GM19328 (cell line): ENCODE measurements around the gene SHOX.
"Not testable (repeated sequence)": the region's sequence is repeated elsewhere in the genome, so short reads cannot be mapped to it uniquely, and the experiment has no call there.

Experiments used
- ATAC-seq: cut with Tn5 transposase; IDR thresholded peaks from one replicate; pipeline ENCODE4 v1.9.1; 2021; ENCODE audit warnings: mild to moderate bottlenecking, moderate library complexity; ENCODE audit not compliant: unreplicated experiment

SHOX gene

DNA sequence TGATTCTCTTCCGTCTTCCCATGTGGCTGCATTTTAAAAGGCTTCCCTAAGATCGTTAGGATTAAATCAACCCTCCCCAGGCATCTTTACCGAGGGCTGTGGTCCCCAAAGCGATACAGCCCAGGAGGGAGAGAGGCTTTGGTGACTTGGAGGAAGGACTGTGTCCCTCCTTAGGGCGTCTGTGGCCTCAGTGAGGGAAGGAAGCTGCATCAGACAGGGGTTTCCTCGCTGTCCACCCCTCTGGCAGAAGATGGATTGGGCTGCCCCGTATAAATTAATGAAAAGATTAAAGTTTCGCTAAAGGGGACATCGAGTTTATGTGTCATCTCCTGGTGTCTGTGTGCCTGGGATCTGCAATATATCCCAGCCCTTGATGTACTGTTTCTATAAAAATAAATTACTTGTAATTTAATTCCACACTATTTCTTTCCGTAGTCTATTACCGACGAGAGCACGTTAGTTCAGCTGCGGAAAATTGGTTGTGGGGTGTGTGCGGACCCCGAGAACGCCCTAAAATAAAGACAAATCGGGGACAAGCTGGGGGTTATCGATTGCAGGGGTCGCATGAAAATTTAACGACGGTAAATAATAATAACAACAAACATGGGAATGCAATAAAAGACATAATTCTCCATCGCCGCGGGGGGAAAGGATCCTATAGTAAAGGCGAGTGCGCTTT is 6.5 kb downstream of the SHOX start:
- ATAC-seq = no peak

DNA sequence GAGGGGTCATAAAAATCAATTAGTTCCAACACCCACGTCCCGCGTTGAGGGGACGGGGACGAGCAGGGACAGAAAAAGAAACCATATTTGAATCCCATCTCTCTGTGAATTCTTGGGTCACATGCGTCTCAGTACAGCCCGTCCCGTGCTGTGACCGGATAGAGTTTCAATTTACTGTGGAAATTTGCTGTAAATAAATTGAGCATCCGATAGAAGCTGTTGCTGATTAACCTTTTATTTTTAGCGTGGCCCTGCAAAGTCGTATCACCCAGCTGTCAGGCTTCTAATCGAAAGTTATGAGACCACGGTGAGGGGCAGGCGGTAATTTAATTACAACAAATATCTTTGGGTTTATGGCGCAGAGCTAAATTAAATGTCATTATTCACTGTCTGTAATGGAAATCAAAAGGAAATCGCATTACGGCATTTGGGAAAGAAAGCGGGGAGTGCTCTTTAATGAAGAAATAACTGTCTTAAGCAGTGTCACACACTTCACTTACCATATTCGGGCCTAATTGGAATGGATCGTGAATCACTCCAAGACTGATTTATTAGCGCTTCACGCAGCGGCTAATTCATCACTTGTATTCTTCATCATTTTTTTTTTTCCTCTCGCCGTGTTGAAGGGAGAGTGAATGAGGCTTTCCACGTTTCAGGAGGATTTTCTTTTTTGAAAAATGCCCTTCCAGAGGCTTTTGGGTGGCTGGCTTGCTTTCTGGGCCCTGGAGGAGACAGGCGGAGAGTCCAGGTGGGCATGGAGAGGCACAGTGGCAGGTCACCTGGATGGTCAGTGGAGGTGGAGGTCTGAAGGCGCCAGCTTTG is 7.3 kb downstream of the SHOX start:
- ATAC-seq = no peak

DNA sequence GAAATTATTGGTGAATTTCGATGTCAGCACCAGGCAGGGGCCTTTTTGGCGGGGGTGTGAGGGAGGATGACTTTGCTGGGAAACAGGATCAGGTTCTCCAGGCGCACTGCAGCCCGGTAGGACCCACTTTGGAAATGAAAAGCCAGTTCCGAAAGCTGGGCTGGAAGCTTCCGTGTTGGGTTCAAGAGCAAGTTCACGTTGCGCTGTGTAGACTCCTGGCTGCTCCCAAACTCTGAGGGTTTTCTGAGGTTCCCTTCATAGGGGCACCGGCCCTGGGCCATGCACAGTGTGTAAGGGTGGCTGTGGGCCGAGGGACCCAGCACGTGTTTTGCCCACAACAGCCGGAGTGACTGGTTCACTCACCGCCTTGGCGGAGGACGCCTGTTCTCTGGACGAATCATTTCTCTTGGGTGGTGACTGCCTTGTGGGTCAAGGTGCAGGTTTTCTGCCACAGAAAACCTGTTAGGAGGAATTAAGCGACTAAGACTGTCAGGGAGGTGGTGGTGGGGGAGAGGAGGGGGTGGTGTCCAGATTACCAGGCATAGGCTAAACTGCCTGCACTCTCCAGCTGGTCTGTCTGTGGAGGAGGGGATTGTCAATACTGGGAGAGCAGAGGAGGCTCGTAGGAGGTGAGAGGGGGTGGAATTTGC is 8.0 kb downstream of the SHOX start:
- no peak for ATAC-seq

DNA sequence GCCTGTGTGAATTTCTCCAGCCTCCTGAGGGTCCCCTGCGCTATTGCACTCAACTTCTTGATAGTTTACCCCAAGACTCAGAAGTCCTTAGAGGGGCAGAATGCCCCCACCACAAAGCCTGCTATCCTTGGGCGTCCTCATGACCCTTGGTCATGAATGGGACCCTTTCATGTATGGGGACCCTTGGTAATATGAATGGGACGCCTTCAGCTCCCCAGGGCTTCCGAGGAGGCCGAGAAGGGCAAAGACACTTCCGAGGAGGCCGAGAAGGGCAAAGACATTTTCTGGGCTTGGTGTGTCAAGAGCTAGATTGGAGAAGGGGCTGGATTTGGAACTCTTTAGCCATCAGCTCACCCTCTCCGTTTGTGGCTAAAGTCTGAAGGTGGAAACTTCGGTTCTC is 8.6 kb downstream of the SHOX start:
- no peak for ATAC-seq

DNA sequence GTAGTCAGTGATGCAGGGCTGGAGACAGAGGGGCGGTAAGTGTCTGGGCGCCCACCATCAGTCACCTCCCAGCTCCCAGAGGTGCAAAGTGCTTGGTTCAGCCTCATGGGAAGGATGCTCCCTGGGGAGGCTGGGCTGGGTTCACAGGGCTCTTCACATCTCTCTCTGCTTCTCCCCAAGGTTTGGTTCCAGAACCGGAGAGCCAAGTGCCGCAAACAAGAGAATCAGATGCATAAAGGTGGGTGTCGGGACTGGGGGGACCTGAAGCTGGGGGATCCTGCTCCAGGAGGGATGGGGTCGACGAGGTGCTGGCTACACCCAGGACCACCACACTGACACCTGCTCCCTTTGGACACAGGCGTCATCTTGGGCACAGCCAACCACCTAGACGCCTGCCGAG is 10.1 kb downstream of the SHOX start:
- ATAC-seq = no peak

DNA sequence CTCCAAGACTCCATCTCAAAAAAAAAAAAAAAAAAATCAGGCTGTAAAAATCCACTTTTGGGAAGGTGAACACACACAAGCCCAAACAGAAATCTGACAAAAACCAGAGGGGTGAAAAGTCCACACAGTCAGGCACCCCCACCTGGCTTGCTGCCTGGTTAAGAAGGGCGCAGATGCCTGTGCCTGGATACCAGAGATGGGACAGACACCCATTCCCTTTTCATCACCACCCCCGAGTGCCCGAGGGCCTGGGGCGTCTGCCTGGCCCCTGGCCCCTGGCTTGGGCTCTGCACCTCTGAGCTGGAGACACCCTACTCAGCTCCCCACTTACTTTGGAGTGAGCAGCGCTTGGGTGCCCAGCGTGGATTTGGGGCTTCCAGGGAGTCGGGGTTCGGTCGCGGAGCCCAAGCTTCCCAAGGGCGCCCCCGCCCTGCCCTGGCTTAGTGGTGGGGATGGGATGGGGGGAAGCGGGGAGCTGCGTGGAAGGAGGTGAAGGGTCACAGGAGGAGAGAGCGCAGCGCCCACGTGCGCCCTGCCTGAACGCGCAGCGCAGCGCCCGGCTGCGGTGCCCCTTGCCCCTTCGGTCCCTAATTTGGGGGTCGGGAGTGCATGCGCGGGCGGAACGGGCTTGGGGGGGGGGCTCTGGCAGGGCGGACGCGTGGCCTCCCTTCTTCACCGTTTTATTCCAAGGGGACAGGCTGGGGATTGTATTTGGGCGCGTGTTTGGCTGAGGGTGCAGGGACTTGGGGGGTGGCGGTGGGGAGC is 11.3 kb downstream of the SHOX start:
- ATAC-seq = no peak

DNA sequence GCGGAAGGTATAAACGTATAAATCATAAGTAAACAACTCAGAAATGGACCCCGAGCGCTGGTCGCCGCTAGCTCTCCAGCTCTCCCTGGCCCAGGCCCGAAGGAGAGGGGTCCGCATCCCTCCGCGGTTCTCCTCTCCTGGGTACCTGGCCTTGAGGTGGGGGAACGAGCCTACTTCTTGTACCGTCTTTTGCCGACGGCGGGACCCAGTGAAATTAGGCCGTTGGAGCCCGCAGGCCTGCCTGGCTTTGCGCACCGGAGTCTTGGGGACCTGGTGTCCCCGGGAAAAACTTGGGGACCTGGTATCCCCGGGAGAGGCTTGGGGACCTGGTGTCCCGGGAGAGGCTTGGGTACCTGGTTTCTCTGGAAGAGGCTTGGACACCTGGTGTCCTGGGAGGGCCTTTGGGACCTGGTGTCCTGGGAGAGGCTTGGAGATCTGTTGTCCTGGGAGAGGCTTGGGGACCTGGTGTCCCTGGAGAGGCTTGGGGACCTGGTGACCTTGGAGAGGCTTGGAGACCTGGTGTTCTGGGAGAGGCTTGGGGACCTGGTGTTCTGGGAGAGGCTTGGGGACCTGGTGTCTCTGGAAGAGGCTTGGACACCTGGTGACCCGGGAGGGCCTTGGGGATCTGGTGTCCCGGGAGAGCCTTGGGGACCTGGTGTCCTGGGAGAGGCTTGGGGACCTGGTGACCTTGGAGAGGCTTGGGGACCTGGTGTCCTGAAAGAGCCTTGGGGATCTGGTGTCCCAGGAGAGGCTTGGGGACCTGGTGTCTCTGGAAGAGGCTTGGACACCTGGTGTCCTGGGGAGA is 12.0 kb downstream of the SHOX start:
- no peak for ATAC-seq

DNA sequence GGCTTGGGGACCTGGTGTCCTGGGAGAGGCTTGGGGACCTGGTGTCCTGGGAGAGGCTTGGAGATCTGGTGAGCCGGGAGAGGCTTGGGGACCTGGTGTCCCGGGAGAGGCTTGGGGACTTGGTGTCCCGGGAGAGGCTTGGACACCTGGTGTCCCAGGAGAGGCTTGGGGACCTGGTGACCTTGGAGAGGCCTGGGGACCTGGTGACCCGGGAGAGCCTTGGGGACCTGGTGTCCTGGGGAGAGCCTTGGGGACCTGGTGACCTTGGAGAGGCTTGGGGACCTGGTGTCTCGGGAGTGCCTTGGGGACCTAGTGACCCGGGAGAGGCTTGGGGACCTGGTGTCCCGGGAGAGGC is 12.6 kb downstream of the SHOX start:
- ATAC-seq = no peak

DNA sequence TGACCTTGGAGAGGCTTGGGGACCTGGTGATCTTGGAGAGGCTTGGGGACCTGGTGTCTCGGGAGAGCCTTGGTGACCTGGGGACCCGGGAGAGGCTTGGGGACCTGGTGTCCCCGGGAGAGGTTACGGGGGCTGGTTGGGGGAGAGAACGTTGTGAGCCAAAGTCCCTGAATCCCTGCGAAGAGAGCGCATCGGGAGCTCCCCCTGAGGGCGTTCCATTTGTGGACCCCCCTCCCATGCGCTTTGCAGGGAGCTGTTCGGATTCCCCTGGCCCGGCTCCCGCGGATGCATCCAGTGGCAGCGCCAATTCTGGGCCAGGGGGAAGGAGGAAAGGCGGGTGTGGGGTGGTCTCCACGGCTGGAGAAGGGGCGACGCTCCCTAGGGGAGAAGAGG is 13.3 kb downstream of the SHOX start:
- ATAC-seq = no peak

DNA sequence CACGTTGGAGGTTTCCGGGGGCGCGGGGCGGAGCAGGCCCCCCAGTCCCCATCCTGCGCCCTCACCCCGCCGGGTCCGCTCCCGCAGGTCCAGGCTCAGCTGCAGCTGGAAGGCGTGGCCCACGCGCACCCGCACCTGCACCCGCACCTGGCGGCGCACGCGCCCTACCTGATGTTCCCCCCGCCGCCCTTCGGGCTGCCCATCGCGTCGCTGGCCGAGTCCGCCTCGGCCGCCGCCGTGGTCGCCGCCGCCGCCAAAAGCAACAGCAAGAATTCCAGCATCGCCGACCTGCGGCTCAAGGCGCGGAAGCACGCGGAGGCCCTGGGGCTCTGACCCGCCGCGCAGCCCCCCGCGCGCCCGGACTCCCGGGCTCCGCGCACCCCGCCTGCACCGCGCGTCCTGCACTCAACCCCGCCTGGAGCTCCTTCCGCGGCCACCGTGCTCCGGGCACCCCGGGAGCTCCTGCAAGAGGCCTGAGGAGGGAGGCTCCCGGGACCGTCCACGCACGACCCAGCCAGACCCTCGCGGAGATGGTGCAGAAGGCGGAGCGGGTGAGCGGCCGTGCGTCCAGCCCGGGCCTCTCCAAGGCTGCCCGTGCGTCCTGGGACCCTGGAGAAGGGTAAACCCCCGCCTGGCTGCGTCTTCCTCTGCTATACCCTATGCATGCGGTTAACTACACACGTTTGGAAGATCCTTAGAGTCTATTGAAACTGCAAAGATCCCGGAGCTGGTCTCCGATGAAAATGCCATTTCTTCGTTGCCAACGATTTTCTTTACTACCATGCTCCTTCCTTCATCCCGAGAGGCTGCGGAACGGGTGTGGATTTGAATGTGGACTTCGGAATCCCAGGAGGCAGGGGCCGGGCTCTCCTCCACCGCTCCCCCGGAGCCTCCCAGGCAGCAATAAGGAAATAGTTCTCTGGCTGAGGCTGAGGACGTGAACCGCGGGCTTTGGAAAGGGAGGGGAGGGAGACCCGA is 14.0 kb downstream of the SHOX start:
- no peak for ATAC-seq

DNA sequence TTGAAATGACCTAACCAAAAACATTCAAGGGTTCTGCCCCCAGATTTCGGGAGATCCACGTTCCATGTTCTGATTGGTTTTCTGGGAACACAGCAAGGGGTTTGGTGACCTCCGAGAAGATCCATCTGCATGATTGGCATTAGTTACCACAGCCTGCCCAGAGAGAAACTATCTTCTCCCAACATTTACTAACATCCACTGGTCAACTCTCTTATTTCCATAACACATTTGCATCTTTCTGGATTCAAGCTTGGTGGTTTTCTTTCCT is 15.6 kb downstream of the SHOX start:
- ATAC-seq = no peak

DNA sequence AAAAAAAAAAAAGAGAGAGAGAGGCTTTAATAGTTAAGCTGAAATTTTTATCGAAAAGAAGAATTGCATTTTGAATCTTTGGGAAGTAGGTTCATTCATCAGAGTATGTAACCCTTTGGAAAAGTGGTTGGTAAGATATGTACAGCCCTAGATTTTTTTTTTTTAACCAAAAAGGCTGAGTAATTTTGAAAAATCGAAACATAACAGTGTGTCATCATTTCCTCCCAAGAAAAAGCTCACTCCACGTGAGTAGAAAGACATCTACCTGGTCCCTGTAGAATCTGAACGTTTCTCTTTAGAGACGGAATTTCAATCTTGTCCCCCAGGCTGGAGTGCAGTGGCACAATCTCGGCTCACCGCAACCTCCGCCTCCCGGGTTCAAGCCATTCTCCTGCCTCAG is 16.2 kb downstream of the SHOX start:
- ATAC-seq = no peak

DNA sequence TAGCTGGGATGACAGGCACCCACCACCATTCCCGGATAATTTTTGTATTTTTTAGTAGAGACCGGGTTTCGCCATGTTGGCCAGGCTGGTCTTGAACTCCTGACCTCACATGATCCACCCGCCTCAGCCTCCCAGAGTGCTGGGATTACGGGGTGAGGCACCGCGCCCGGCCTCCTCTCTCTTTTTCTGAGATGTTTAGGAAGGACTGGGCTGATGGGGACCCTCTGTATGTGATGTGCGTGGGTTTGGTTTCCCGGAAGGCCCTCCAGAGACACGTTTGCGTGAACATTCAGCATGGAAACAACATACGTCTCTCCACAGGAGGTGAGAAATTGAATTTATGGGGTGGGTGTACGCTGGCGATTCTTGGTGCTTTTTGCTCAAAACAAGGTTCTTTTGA is 18.6 kb downstream of the SHOX start:
- ATAC-seq = no peak

DNA sequence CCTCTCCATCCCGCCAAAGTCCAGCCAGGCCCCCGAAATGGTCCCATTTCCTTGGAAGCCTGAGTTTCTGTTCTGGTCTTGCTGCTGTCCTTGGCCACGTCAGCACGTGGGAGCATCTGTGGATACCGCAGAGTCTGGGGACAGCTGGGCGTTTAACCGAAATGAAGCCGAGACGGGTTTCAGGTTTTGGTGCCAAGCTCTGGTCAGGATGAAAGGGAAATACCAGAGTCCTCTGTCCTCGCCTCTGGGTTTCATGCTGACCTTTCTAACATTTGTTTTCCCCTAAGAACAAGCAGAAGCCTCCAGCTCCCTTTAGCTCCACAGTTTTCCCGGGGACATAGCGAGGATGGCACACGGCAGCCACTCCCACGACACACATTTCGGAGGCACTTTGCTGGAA is 19.7 kb downstream of the SHOX start:
- no peak for ATAC-seq

DNA sequence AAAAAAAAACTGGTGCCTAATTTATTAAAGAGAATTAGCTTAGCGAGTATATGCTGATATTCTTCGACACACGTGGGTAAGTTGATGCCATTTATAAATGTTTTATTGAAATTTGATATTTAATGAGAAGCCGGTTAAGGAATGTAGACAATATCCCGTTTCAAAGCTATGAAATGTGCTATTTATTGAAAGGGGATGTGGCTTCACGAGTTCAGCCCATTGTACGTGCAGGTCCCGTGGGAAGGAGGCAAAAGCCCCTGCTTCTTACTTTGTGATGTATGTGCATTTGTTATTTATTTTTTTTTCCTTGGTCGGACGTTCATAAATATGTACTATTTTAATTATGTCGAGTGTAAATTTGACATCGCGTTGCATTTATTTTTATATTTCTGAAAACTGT is 20.2 kb downstream of the SHOX start:
- no peak for ATAC-seq

DNA sequence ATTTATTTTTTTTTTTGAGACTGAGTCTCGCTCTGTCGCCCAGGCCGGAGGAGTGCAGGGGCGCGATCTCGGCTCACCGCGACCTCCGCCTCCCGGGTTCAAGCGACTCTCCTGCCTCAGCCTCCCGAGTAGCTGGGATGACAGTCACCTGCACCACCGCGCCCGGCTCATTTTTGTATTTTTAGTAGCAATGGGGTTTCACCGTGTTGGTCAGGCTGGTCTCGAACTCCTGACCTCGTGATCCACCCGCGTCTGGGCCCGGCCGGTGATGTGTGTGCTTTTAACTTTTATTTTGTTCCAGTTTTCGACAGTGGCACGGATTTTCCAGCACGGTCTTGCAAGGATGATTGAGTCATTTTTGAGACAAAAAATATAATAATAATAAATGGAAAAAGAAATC is 21.3 kb downstream of the SHOX start:
- not testable (repeated sequence) for ATAC-seq

DNA sequence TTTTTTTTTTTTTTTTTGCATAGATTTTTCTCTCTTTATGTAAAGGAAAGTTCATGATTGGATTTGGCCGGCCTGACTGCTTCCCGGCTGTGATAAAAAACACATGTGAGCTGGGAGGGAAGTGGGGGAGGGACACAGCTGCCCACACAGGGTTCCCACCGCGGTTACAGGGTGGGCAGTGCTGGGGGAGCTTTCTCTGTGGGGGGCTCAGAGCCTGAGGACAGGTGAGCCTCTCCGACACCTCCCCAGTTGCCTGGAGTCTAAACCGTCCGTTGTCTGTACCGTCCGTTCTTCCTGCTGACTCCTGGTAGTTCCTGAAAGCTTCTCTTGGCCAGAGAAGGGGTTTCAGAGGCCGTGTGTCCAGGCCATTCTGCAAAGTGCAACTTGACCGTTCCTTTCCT is 21.8 kb downstream of the SHOX start:
- ATAC-seq = no peak

DNA sequence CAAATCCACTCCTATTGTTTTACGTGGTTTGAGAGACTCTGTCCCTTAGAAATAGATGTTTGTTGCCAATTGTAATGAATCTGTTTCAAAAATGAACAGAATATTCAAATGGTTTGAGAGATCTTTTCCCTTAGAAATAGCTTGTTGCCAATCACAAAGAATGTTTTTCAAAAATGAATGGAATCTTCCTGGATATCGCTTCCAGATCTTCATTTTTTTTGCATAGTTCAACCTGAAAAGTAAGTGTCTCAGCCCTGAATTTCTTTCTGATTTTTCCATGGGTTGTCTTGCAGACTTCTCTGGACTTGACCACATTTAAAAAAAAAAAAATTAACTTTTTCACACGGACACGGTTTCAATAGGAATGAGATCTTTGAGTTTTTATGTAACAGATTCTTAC is 22.7 kb downstream of the SHOX start:
- no peak for ATAC-seq

DNA sequence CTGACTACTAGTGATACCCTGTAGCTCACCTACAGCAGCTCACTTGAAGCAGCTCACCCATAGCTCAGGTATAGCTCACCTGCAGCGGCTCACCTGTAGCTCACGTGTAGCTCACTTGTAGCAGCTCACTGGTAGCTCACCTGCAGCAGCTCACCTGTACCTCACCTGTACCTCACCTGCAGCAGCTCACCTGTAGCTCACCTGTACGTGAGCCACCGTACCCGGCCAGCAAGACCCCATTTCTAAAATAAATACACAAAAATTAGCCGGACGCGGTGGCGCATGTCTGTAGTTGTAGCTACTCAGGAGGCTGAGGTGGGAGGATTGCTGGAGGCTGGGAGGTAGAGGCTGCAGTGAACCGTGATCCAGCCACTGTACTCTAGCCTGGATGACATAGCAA is 30.6 kb downstream of the SHOX start:
- ATAC-seq = no peak

DNA sequence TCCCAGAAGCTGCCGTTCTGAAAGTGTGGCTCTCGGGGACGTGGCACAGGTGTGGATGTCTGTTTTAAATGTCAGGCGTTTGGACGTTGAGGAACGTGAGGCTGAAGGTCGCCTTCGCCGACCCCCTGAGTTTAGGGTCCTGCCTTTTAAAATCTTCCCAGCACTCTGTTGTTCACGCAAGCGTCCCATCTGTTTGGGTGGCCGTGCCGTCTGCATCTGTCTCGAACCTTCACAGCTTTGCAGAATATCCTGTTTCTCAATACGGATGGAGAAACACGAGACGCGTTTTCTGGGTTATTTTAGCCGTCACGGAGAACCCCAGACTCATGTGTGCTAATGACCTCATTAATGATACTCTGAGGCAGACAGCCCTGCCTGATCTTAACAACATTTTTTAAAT is 31.5 kb downstream of the SHOX start:
- ATAC-seq = no peak
